Panc1 (cell line): ENCODE measurements around the gene CDH15. TPM values are rescaled to one million over a fixed set of nuclear protein-coding genes. Genes with fewer than 3 reads are reported as not detected.

ENCODE experiments used
- ATAC-seq: fragments of 200-7000 bp; cut with Tn5 transposase; 2 replicates; pipeline ENCODE4 v1.9.1; 2020; ENCODE audit warnings: mild to moderate bottlenecking, moderate library complexity
- BruUV-seq: library from RNA; stranded (reverse); fragments of 400-500 nt; replicated peaks from 2 replicates; lab custom pipeline; 2021; lab: Mats Ljungman, UMichigan
- CTCF ChIA-PET: fragments of 300-600 bp; sonication (Branson Sonifier 250); formaldehyde crosslinking; loops from one replicate; lab custom pipeline; 2022; ENCODE audit warnings: antibody characterized with exemption; lab: Charles Lee
- POLR2A ChIA-PET: fragments of 300-600 bp; sonication (Branson Sonifier 250); formaldehyde crosslinking; loops from one replicate; lab custom pipeline; 2022; ENCODE audit warnings: antibody characterized with exemption; lab: Charles Lee
- DNase-seq: peaks from one replicate; pipeline ENCODE4 v3.0.0-alpha.2; 2010; ENCODE audit warnings: low read depth, low spot score
- H3K27ac ChIP-seq: 2 replicates; pipeline ENCODE4 v1.5.1; 2011; ENCODE audit warnings: mild to moderate bottlenecking, low read length, inconsistent platforms
- H3K27me3 ChIP-seq: fragments of 200-500 bp; sonication (Bioruptor generic); 2 replicates; pipeline ENCODE4 v1.6.0; 2014; ENCODE audit warnings: low read length, inconsistent platforms; ENCODE audit not compliant: control insufficient read depth, insufficient read depth
- H3K36me3 ChIP-seq: fragments of 200-500 bp; sonication (Bioruptor generic); 2 replicates; pipeline ENCODE4 v1.5.1; 2014; ENCODE audit warnings: inconsistent platforms, mild to moderate bottlenecking, low read length, moderate library complexity; ENCODE audit not compliant: control insufficient read depth, insufficient read depth
- H3K4me1 ChIP-seq: 2 replicates; pipeline ENCODE4 v1.5.1; 2011; ENCODE audit warnings: inconsistent platforms, mild to moderate bottlenecking, low read length, moderate library complexity; ENCODE audit not compliant: control insufficient read depth, insufficient read depth
- H3K4me3 ChIP-seq, 2 experiments: 2 replicates each; pipeline ENCODE4 v1.5.1; 2011 to 2012; ENCODE audit warnings: low read depth in 2 of 2, low read length in 2 of 2, mild to moderate bottlenecking in 2 of 2, inconsistent platforms in 1 of 2, moderate library complexity in 1 of 2
- H3K9me3 ChIP-seq: fragments of 200-500 bp; sonication (Bioruptor generic); 2 replicates; pipeline ENCODE4 v1.5.1; 2014; ENCODE audit warnings: low read depth, mild to moderate bottlenecking, inconsistent platforms, low read length, moderate library complexity; ENCODE audit not compliant: control insufficient read depth, insufficient read depth
- POLR2AphosphoS5 ChIP-seq: IDR thresholded peaks from 2 replicates; pipeline ENCODE4 v1.6.1; 2012; ENCODE audit warnings: mild to moderate bottlenecking, low read depth, low read length, moderate library complexity
- SIN3A ChIP-seq: IDR thresholded peaks from 2 replicates; pipeline ENCODE4 v1.6.1; 2012; ENCODE audit warnings: low read depth, mild to moderate bottlenecking, low read length, moderate library complexity, borderline replicate concordance; ENCODE audit not compliant: insufficient read depth
- TCF7L2 ChIP-seq: IDR thresholded peaks from 2 replicates; pipeline ENCODE4 v1.6.1; 2011; ENCODE audit warnings: mild to moderate bottlenecking, low read depth, low read length, inconsistent platforms
- in situ Hi-C: cut with HindIII; loops from 2 replicates; pipeline ENCODE4 v1.10.0; 2016; ENCODE audit warnings: low sequenced_read_pairs, low pct_unique_long_range_greater_than_20kb
- intact Hi-C: fragments of 100-400 bp; cut with micrococcal nuclease; formaldehyde crosslinking; loops from one replicate; pipeline ENCODE4 v1.10.0; 2022; ENCODE audit not compliant: unreplicated experiment
- total RNA-seq: library from RNA; stranded (reverse); gene quantifications from one replicate; pipeline ENCODE4 v1.2.1, GENCODE V29; 2021; ENCODE audit not compliant: unreplicated experiment
- TF ChIP-seq, protein P1 (sequence below), 2 experiments: IDR thresholded peaks; 2 replicates each; pipeline ENCODE4 v1.6.1; 2011 to 2012; ENCODE audit warnings: low read depth in 2 of 2, control low read depth in 1 of 2, low read length in 1 of 2, mild to moderate bottlenecking in 1 of 2, moderate library complexity in 1 of 2; ENCODE audit not compliant: insufficient read depth in 1 of 2
- TF ChIP-seq, protein P2 (sequence below): fragments of 450-650 bp; IDR thresholded peaks from 2 replicates; pipeline ENCODE4 v1.5.1; 2017; ENCODE audit warnings: mild to moderate bottlenecking

CDH15 gene
- total RNA-seq, 1 experiment from 2014 or later, result 0.51 TPM

DNA sequence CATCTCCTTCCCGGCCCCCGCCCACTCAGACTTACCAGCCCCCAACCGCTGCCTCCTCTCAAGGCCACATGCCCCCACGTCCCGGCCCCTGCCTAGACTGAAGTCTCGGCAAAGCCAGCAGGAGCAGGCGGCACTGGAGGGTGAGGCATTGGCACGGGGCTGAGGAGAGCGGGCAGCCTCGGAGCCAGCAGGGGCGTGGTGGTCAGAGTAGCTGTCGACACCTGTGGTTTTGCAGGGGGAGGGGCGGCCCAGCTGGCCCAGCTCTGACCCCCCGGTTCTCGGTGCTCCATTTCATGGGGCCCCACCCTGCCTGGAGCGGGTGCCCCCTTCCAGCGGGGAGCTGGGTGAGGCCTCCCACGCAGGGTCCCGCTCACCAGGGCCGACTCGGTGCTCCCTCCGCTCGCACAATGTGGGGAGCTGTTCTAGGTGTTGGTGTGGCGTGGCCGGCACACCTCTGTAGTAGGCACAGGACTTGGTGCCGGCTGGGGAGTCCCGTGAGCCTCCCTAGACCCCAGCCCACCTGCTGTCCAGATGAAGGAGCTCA, 4.7 kb downstream of the CDH15 start:
- intact Hi-C loops (no loop called here), in situ Hi-C loops (no loop called here)
- ChIA-PET POLR2A (no interaction called here), CTCF (no interaction called here)
- TF ChIP-seq, protein P1, sequence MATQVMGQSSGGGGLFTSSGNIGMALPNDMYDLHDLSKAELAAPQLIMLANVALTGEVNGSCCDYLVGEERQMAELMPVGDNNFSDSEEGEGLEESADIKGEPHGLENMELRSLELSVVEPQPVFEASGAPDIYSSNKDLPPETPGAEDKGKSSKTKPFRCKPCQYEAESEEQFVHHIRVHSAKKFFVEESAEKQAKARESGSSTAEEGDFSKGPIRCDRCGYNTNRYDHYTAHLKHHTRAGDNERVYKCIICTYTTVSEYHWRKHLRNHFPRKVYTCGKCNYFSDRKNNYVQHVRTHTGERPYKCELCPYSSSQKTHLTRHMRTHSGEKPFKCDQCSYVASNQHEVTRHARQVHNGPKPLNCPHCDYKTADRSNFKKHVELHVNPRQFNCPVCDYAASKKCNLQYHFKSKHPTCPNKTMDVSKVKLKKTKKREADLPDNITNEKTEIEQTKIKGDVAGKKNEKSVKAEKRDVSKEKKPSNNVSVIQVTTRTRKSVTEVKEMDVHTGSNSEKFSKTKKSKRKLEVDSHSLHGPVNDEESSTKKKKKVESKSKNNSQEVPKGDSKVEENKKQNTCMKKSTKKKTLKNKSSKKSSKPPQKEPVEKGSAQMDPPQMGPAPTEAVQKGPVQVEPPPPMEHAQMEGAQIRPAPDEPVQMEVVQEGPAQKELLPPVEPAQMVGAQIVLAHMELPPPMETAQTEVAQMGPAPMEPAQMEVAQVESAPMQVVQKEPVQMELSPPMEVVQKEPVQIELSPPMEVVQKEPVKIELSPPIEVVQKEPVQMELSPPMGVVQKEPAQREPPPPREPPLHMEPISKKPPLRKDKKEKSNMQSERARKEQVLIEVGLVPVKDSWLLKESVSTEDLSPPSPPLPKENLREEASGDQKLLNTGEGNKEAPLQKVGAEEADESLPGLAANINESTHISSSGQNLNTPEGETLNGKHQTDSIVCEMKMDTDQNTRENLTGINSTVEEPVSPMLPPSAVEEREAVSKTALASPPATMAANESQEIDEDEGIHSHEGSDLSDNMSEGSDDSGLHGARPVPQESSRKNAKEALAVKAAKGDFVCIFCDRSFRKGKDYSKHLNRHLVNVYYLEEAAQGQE (IDR thresholded peaks at IDR 0.05; ENCODE audit: insufficient read depth in 1 of 2, low read depth in 2 of 2, low read length in 1 of 2), result no peak
- no peak for TF ChIP-seq POLR2AphosphoS5
- no peak for TF ChIP-seq TCF7L2
- TF ChIP-seq, protein P2, sequence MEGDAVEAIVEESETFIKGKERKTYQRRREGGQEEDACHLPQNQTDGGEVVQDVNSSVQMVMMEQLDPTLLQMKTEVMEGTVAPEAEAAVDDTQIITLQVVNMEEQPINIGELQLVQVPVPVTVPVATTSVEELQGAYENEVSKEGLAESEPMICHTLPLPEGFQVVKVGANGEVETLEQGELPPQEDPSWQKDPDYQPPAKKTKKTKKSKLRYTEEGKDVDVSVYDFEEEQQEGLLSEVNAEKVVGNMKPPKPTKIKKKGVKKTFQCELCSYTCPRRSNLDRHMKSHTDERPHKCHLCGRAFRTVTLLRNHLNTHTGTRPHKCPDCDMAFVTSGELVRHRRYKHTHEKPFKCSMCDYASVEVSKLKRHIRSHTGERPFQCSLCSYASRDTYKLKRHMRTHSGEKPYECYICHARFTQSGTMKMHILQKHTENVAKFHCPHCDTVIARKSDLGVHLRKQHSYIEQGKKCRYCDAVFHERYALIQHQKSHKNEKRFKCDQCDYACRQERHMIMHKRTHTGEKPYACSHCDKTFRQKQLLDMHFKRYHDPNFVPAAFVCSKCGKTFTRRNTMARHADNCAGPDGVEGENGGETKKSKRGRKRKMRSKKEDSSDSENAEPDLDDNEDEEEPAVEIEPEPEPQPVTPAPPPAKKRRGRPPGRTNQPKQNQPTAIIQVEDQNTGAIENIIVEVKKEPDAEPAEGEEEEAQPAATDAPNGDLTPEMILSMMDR, result no peak
- TF ChIP-seq SIN3A, result no peak
- BruUV-seq, result no TSS peak
- no peaks in the 10 kb centered on the region for H3K36me3 ChIP-seq
- H3K9me3 ChIP-seq, result no peaks in the 10 kb centered on the region
- ATAC-seq (no peak), DNase-seq (no peak)
- H3K4me3 ChIP-seq, result no peak overlapping the region
- no peak overlapping the region for H3K27ac ChIP-seq
- no peaks in the 10 kb centered on the region for H3K27me3 ChIP-seq
- H3K4me1 ChIP-seq, result peaks cover 2% of the 10 kb centered on the region; the same call in 1 of the 2 replicates

DNA sequence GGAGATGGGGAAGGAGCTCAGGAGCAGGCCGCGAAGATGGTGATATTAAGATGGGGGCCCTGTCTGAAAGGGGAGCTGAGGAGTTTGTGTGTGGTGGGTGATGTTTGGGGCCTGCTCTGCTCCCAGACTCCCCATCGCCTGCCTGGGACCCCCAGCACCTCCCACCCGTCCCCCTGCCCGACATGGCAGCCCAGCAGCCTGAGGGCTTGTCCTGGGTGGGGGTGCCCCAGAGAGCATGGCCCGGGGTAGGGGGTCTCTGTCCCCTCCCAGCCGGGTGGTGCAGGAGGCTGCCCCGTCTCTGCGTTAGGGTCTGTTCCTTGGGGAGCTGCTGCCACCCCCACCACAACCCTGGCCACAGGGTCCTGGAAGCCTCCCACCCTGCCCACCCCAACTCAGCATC, 5.2 kb downstream of the CDH15 start:
- peaks cover 2% of the 10 kb centered on the region; the same call in 1 of the 2 replicates for H3K4me1 ChIP-seq
- intact Hi-C loops (no loop called here), in situ Hi-C loops (no loop called here)
- no peaks in the 10 kb centered on the region for H3K27me3 ChIP-seq
- ChIA-PET CTCF (no interaction called here), POLR2A (no interaction called here)
- no peak for DNase-seq
- no peaks in the 10 kb centered on the region for H3K9me3 ChIP-seq
- H3K27ac ChIP-seq, result no peak overlapping the region
- TF ChIP-seq POLR2AphosphoS5 (no peak), TCF7L2 (no peak), SIN3A (no peak)
- TF ChIP-seq, protein P2, result no peak
- TF ChIP-seq, protein P1 (IDR thresholded peaks at IDR 0.05; ENCODE audit: insufficient read depth in 1 of 2, low read depth in 2 of 2, low read length in 1 of 2), result no peak
- no peaks in the 10 kb centered on the region for H3K36me3 ChIP-seq
- no peak for ATAC-seq
- BruUV-seq, result no TSS peak
- H3K4me3 ChIP-seq, result no peak overlapping the region
